DND-41 (cell line): Measurements from ENCODE around the gene MALAT1.

Experiments
- CTCF ChIP-seq: IDR thresholded peaks from 2 replicates; pipeline ENCODE4 v1.5.1; 2012; ENCODE audit warnings: borderline replicate concordance, low read length, moderate library complexity, mild to moderate bottlenecking; ENCODE audit not compliant: poor library complexity, severe bottlenecking; ENCODE audit errors: extremely low read depth
- EZH2 ChIP-seq: IDR thresholded peaks from 3 replicates; pipeline ENCODE4 v1.6.1; 2012; ENCODE audit warnings: borderline replicate concordance, low read depth, mild to moderate bottlenecking, moderate library complexity, low read length, inconsistent platforms; ENCODE audit not compliant: severe bottlenecking

- TF ChIP-seq CTCF (no peak), EZH2 (no peak)
These were observed 1.0 kb downstream of the MALAT1 start for GRCh38 chr11:65499713-65500386.
